OCI-LY1 (cell line): Measurements from ENCODE around the gene KRTCAP2.

ENCODE experiments used
- H2AFZ ChIP-seq: fragments of 200-600 bp; sonication (generic), shearing (Covaris generic); 2 replicates; pipeline ENCODE4 v1.6.0; 2014; ENCODE audit warnings: antibody characterized with exemption, mild to moderate bottlenecking, low read length
- H3F3A ChIP-seq: fragments of 200-600 bp; sonication (generic), shearing (Covaris generic); 2 replicates; pipeline ENCODE4 v1.6.0; 2014; ENCODE audit warnings: mild to moderate bottlenecking, antibody characterized with exemption, low read length, moderate library complexity; ENCODE audit not compliant: insufficient read depth
- H3K27ac ChIP-seq: fragments of 200-600 bp; sonication (generic); 2 replicates; pipeline ENCODE4 v1.5.1; 2014; ENCODE audit warnings: low read length, mixed run types, mild to moderate bottlenecking, low read depth; ENCODE audit not compliant: poor library complexity, severe bottlenecking
- H3K27me3 ChIP-seq: fragments of 200-600 bp; sonication (generic); 2 replicates; pipeline ENCODE4 v1.6.0; 2014; ENCODE audit warnings: antibody characterized with exemption, mild to moderate bottlenecking, low read length, moderate library complexity; ENCODE audit not compliant: insufficient read depth
- H3K36me3 ChIP-seq: fragments of 200-600 bp; sonication (generic); 2 replicates; pipeline ENCODE4 v1.6.1; 2014; ENCODE audit warnings: mild to moderate bottlenecking, antibody characterized with exemption, low read length, moderate library complexity, mixed read lengths; ENCODE audit not compliant: insufficient read depth
- H3K4me1 ChIP-seq: fragments of 200-600 bp; sonication (generic); 2 replicates; pipeline ENCODE4 v1.5.1; 2014; ENCODE audit warnings: mild to moderate bottlenecking, low read length, moderate library complexity; ENCODE audit not compliant: insufficient read depth, severe bottlenecking
- H3K4me2 ChIP-seq: fragments of 200-600 bp; sonication (generic), shearing (Covaris generic); 2 replicates; pipeline ENCODE4 v1.6.1; 2014; ENCODE audit warnings: low read length
- H3K4me3 ChIP-seq: fragments of 200-600 bp; sonication (generic); 2 replicates; pipeline ENCODE4 v1.5.1; 2014; ENCODE audit warnings: low read length, low read depth, mild to moderate bottlenecking, mixed read lengths; ENCODE audit not compliant: poor library complexity, severe bottlenecking
- H3K79me2 ChIP-seq: fragments of 200-600 bp; shearing (Covaris generic); 2 replicates; pipeline ENCODE4 v1.6.1; 2016; ENCODE audit warnings: mixed run types, low read length, mixed read lengths; ENCODE audit not compliant: insufficient read depth
- H3K9ac ChIP-seq: fragments of 200-600 bp; sonication (generic), shearing (Covaris generic); 2 replicates; pipeline ENCODE4 v1.6.1; 2014; ENCODE audit warnings: mild to moderate bottlenecking, low read length, mixed read lengths
- H3K9me2 ChIP-seq: fragments of 200-600 bp; sonication (generic), shearing (Covaris generic); 2 replicates; pipeline ENCODE4 v1.6.1; 2014; ENCODE audit warnings: low read depth, mild to moderate bottlenecking, low read length, mixed read lengths
- H3K9me3 ChIP-seq: fragments of 200-600 bp; shearing (Covaris generic); 2 replicates; pipeline ENCODE4 v1.6.1; 2014; ENCODE audit warnings: low read length, mixed read lengths
- H4K20me1 ChIP-seq: fragments of 200-600 bp; sonication (generic), shearing (Covaris generic); 2 replicates; pipeline ENCODE4 v1.6.0; 2016; ENCODE audit warnings: mild to moderate bottlenecking, low read length; ENCODE audit not compliant: insufficient read depth
- EZH2 ChIP-seq: fragments of 200-600 bp; sonication (generic), shearing (Covaris generic); IDR thresholded peaks from 2 replicates; pipeline ENCODE4 v1.8.0; 2017; ENCODE audit warnings: borderline replicate concordance, mixed run types, mild to moderate bottlenecking, antibody characterized with exemption, low read length, moderate library complexity, mixed read lengths
- TF ChIP-seq, protein P1 (sequence below): fragments of 200-600 bp; sonication (generic), shearing (Covaris generic); IDR thresholded peaks from 2 replicates; pipeline ENCODE4 v1.5.1; 2017; ENCODE audit warnings: mild to moderate bottlenecking, antibody characterized with exemption, low read length, moderate library complexity, mixed read lengths

Gene KRTCAP2

DNA sequence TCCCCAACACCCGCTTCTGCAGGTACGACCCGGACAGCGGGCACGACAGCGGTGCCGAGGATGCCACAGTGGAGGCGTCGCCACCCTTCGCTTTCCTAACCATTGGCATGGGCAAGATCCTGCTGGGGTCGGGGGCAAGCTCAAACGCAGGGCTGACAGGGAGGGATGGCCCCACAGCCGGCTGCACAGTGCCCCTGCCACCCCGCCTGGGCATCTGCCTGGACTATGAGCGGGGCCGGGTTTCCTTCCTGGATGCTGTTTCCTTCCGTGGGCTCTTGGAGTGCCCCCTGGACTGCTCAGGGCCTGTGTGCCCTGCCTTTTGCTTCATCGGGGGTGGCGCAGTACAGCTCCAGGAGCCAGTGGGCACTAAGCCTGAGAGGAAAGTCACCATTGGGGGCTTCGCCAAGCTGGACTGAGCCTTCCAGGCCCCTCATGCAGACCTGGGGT is 10.7 kb upstream of the KRTCAP2 start:
- Histone ChIP-seq H3K27ac (no peak overlapping the region), H3K36me3 (peaks cover 8% of the 10 kb centered on the region)

DNA sequence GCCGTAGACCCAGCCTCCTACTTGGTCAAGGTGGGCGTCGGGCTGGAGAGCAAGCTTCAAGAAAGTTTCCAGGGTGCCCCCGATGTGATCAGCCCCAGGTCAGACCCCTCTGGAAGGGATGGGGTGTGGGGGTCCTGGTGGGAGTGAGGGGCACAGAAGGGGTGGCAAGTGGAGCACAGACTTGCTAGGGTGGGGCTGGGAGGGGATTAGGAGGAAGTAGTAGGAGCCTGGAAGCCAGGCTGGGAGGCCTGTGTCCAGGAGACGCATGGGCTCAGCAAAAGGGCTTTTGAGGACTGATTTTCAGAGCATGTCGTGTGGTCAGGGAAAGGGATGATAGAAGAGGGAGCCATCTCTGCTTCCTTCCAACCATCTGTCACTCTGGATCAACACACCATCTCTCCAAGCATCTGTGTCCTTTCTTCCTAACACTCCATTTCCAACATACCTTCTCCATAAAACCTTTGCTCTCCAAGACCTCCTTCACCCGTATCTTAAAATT is 9.0 kb upstream of the KRTCAP2 start:
- no peaks in the 10 kb centered on the region for H3K9me3 ChIP-seq
- no peaks in the 10 kb centered on the region for H3K79me2 ChIP-seq
- no peak overlapping the region for H3K9ac ChIP-seq
- H3F3A ChIP-seq = no peaks in the 10 kb centered on the region
- H3K4me2 ChIP-seq = no peak overlapping the region
- no peaks in the 10 kb centered on the region; the same call in 1 of the 2 replicates for H3K27me3 ChIP-seq
- no peaks in the 10 kb centered on the region for H3K9me2 ChIP-seq
- H3K4me1 ChIP-seq = peaks cover 17% of the 10 kb centered on the region
- TF ChIP-seq, protein P1, sequence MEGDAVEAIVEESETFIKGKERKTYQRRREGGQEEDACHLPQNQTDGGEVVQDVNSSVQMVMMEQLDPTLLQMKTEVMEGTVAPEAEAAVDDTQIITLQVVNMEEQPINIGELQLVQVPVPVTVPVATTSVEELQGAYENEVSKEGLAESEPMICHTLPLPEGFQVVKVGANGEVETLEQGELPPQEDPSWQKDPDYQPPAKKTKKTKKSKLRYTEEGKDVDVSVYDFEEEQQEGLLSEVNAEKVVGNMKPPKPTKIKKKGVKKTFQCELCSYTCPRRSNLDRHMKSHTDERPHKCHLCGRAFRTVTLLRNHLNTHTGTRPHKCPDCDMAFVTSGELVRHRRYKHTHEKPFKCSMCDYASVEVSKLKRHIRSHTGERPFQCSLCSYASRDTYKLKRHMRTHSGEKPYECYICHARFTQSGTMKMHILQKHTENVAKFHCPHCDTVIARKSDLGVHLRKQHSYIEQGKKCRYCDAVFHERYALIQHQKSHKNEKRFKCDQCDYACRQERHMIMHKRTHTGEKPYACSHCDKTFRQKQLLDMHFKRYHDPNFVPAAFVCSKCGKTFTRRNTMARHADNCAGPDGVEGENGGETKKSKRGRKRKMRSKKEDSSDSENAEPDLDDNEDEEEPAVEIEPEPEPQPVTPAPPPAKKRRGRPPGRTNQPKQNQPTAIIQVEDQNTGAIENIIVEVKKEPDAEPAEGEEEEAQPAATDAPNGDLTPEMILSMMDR = no peak
- TF ChIP-seq EZH2 = no peak
- no peak overlapping the region for H3K4me3 ChIP-seq
- H3K36me3 ChIP-seq = peaks cover 13% of the 10 kb centered on the region
- no peaks in the 10 kb centered on the region for H4K20me1 ChIP-seq
- H3K27ac ChIP-seq = no peak overlapping the region
- no peak overlapping the region for H2AFZ ChIP-seq

More for the DNA sequence above, 10.7 kb upstream of the KRTCAP2 start:
- Histone ChIP-seq H3F3A (no peaks in the 10 kb centered on the region), H3K9me3 (no peaks in the 10 kb centered on the region), H2AFZ (no peak overlapping the region), H3K79me2 (no peaks in the 10 kb centered on the region), H3K27me3 (no peaks in the 10 kb centered on the region; the same call in 1 of the 2 replicates), H3K4me2 (no peak overlapping the region), H4K20me1 (no peaks in the 10 kb centered on the region), H3K4me3 (no peak overlapping the region), H3K9ac (no peak overlapping the region), H3K9me2 (no peaks in the 10 kb centered on the region), H3K4me1 (peaks cover 17% of the 10 kb centered on the region)
- no peak for TF ChIP-seq EZH2
- TF ChIP-seq, protein P1 = no peak

DNA sequence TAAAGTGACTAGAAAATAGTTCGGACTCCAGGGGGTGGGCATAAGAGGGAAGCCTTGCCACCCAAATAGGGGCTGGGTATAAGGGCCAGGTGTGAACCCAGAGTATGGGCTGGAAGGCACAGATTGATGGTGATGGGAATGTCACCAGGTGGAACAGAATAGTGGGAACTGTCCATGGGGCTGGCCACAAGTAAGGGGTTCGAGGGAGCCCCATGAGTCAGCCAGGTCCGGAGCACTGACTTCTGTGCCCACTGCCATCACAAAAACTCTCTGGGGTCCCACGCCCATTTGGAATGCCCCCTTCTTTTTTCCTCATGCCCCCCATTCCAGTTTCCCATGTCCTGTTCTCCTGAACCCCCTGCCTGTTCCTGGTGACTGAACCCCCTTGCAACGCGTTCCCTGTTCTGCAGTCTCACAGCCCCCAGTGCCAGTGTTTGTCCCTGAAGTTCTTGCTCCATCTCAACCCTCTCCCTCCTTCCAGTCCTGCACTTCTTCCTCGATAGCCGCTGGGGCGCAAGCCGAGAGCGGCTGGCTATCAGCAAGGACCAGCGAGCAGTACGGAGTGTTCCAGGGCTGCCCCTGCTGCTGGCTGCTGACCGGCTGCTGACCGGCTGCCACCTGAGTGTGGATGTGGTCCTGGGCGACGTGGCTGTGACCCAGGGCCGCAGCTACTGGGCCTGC is 8.4 kb upstream of the KRTCAP2 start:
- Histone ChIP-seq H3K9me3 (no peaks in the 10 kb centered on the region), H3K36me3 (peaks cover 13% of the 10 kb centered on the region), H3K79me2 (no peaks in the 10 kb centered on the region), H3K4me1 (peaks cover 17% of the 10 kb centered on the region), H3K4me3 (no peak overlapping the region), H3K27ac (no peak overlapping the region), H3K9me2 (no peaks in the 10 kb centered on the region), H3F3A (no peaks in the 10 kb centered on the region), H3K9ac (no peak overlapping the region), H2AFZ (no peak overlapping the region), H4K20me1 (no peaks in the 10 kb centered on the region), H3K27me3 (no peaks in the 10 kb centered on the region; the same call in 1 of the 2 replicates), H3K4me2 (no peak overlapping the region)
- TF ChIP-seq, protein P1 = no peak
- TF ChIP-seq EZH2 = no peak
